Bronchial epithelial cell (primary cell): ENCODE results near the gene PSMC3. TPM values are rescaled to one million over a fixed set of nuclear protein-coding genes. Genes with fewer than 3 reads are reported as not detected.

Experiments
- DNase-seq: peaks from one replicate; pipeline ENCODE4 v3.0.0-alpha.2; 2010; ENCODE audit warnings: low read depth
- FAIRE-seq: peaks from 2 replicates; lab custom pipeline; 2011; peaks lifted over from hg19 to GRCh38; lab: Jason Lieb, UNC
- H3K27me3 ChIP-seq: 2 replicates; pipeline ENCODE4 v1.5.1; 2011; ENCODE audit warnings: low read length; ENCODE audit not compliant: control insufficient read depth, insufficient read depth
- H3K36me3 ChIP-seq: 2 replicates; pipeline ENCODE4 v1.5.1; 2011; ENCODE audit warnings: low read length; ENCODE audit not compliant: control insufficient read depth, insufficient read depth
- H3K4me3 ChIP-seq: 2 replicates; pipeline ENCODE4 v1.5.1; 2011; ENCODE audit warnings: mild to moderate bottlenecking, low read depth, low read length, control low read depth
- total RNA-seq: library from RNA; depleted of rRNA; stranded (reverse); fragments of >200 nt; gene quantifications from 2 replicates; pipeline ENCODE4 v1.2.1, GENCODE V29; 2014
- TF ChIP-seq, protein P1 (sequence below): IDR thresholded peaks from 2 replicates; pipeline ENCODE4 v1.5.1; 2011; ENCODE audit warnings: mild to moderate bottlenecking, moderate library complexity, low read length, control low read depth, inconsistent platforms; ENCODE audit not compliant: insufficient read depth, severe bottlenecking

PSMC3 gene
- total RNA-seq, 1 donor from 2014 or later, result 141 TPM

DNA sequence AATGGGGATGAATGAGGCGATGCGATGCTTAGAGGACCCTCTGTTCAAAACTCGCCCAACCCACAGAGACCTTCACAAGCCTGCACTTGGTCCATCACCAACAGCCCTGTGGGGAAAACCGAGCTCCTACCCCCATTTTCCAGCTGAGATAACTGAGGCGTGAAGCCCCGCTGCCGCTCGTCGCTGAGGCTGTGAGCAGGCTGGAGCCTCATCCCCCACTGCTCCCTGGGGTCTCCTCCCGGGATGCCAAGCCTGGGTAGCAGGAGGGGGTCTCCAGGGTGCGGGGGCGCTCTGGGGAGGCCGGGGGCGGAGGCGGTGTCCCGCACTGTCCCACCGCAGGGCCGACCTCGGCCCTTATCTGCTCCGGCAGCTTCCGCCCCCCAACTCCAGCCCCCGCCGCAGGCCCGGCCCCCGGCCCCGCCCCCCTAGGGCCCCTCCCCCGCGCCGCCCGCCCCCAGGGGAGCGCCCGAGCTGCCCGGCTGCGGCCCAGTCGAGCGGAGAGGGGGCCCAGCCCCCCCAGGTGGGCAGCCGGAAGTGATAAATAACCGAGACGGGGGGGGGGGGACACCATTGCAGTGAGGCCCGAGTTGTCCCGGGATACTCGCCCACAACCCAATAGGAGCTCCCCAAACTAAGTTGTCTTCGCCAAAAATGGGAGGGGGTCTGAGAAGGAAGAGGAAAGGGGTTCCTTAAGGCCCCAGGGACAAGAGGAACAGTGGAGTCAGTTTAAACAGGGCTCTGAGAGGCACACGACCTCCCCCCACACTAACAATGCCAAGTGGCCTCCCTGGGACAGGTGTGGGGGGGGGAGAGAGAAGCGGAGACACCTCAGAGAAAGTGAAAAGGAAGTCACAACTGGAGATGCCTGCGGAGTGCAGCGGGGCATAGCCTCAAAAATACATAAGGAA is 26.1 kb downstream of the PSMC3 start:
- peak overlapping the region; percentile 32 for H3K4me3 ChIP-seq
- FAIRE-seq (no peak), DNase-seq (no peak)
- H3K27me3 ChIP-seq, result no peaks in the 10 kb centered on the region
- H3K36me3 ChIP-seq, result no peaks in the 10 kb centered on the region
- TF ChIP-seq, protein P1, sequence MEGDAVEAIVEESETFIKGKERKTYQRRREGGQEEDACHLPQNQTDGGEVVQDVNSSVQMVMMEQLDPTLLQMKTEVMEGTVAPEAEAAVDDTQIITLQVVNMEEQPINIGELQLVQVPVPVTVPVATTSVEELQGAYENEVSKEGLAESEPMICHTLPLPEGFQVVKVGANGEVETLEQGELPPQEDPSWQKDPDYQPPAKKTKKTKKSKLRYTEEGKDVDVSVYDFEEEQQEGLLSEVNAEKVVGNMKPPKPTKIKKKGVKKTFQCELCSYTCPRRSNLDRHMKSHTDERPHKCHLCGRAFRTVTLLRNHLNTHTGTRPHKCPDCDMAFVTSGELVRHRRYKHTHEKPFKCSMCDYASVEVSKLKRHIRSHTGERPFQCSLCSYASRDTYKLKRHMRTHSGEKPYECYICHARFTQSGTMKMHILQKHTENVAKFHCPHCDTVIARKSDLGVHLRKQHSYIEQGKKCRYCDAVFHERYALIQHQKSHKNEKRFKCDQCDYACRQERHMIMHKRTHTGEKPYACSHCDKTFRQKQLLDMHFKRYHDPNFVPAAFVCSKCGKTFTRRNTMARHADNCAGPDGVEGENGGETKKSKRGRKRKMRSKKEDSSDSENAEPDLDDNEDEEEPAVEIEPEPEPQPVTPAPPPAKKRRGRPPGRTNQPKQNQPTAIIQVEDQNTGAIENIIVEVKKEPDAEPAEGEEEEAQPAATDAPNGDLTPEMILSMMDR, result no peak

DNA sequence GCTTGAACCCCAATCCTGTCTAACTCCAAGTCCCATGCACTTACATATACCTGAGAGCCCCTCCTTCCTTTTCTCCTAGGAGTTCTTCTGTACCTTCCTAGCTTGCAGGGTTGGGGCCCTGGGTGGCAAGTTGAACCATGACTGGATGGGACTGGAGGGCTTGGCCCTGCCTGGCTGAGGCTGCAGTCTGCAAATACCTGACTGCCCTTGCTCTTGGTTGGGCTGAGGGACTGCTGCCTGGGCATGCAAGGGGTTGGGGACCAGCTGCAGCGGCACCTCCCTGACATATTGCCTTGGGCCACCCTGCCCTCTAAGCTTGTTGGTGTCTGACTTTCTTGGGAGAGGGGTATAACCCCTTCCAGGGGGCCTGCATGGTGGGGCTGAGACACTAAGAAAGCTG is 27.7 kb downstream of the PSMC3 start:
- no peak overlapping the region for H3K4me3 ChIP-seq
- TF ChIP-seq, protein P1, result no peak
- H3K36me3 ChIP-seq, result no peaks in the 10 kb centered on the region
- no peaks in the 10 kb centered on the region for H3K27me3 ChIP-seq
- DNase-seq (no peak), FAIRE-seq (no peak)

DNA sequence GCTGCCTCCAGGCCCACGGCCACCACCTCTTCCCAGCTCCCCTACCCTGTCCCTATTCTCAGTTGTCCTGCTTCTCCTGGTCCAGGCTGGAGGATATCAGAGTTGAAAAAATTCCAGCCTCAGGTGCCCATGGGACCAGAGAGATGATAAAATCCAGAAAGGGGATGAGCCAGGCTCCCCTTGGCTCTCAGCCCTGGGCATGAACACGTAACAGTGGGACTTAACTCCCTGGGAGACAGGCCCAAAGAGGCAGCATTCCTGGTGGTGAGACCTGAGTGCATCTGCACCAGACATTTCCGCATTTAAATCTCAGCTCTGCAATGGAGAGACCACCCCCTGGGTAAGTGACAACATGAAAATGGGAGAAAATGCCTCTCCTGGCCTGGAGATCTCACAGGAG is 28.2 kb downstream of the PSMC3 start:
- H3K27me3 ChIP-seq, result no peaks in the 10 kb centered on the region
- DNase-seq (no peak), FAIRE-seq (no peak)
- TF ChIP-seq, protein P1, result no peak
- H3K4me3 ChIP-seq, result no peak overlapping the region
- H3K36me3 ChIP-seq, result no peaks in the 10 kb centered on the region

DNA sequence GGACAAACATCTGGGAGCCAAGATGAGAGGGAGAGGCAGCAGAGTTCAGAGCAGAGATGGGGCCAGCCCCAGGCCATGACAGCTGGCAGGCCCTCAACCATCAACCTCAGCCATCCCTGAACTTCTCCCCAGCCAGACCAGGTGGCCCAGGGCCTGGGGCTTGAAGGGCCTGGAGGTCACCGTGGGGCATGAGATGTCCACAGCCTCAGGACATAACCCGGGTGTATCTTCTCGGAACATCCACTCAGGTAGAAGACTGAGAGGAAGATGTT is 30.3 kb downstream of the PSMC3 start:
- FAIRE-seq, result no peak
- Histone ChIP-seq H3K27me3 (no peaks in the 10 kb centered on the region), H3K4me3 (no peak overlapping the region), H3K36me3 (no peaks in the 10 kb centered on the region)
- TF ChIP-seq, protein P1, result no peak
- no peak for DNase-seq

DNA sequence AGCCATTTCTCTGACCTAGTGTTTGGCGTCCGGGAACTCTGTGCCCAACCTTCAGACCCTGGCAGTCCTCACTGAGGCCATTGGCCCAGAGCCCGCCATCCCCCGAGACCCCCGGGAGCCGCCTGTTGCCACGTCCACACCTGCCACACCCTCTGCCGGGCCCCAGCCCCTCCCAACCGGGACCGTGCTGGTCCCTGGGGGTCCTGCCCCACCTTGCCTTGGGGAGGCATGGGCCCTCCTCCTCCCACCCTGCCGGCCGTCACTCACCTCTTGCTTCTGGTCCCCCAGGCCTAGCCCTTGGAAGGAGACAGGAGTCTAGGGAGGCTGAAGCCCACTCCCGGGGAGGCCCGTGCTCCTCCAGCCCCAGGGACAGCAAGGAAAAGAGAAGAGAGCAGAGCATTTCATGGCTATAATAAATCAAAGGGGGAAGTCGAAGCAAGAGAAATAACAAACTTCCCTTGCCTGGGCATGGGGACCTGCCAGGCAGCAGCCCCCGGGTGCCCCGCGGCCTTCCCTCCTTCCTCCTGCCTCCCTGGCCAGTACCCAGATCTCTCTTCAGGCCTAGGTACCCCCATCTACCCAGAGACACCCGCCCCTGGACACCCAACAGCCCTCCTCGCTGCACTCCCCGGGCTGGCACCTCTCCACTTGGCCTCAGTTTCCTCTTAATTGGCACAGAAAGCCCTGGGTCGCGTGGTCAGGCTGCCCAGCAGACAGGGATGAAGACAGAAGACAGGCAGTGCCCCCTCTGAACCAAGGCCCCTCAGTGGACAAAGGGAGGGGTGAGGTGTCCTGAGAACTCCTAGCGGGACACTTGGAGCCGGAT is 30.8 kb downstream of the PSMC3 start:
- Histone ChIP-seq H3K4me3 (no peak overlapping the region), H3K27me3 (no peaks in the 10 kb centered on the region), H3K36me3 (no peaks in the 10 kb centered on the region)
- FAIRE-seq (no peak), DNase-seq (no peak)
- TF ChIP-seq, protein P1, result no peak
